ENCODE measurements around the gene OMA1. TPM values are rescaled to one million over a fixed set of nuclear protein-coding genes. Genes with fewer than 3 reads are reported as not detected.
A peak's percentile ranks its signal among the peaks of the same experiment; 100 is the strongest.
"Not testable (repeated sequence)": the region's sequence is repeated elsewhere in the genome, so short reads cannot be mapped to it uniquely, and the experiment has no call there.

Gene OMA1
- total RNA-seq, 1 donor from 2014 or later = 9.2 TPM

- Mint-ChIP-seq H3K27me3 (ENCODE audit: unreplicated experiment) (peaks cover 14% of the 10 kb centered on the region), H3K4me1 (ENCODE audit: unreplicated experiment) (peaks cover 14% of the 10 kb centered on the region), H3K27ac (ENCODE audit: unreplicated experiment) (peak overlapping the region; percentile 98), H3K36me3 (ENCODE audit: unreplicated experiment) (no peaks in the 10 kb centered on the region), H3K4me3 (ENCODE audit: unreplicated experiment) (peak overlapping the region; percentile 87), H3K9me3 (ENCODE audit: unreplicated experiment) (no peaks in the 10 kb centered on the region)
- no peak for TF ChIP-seq CTCF (IDR thresholded peaks at IDR 0.05)
- DNase-seq (ENCODE audit: extremely low spot score, unreplicated experiment) = peak; percentile 91
Observed at GRCh38 chr1:58545591-58546519, 671 bp downstream of the OMA1 start.

- no peak overlapping the region for H3K27ac Mint-ChIP-seq (ENCODE audit: unreplicated experiment)
- H3K9me3 Mint-ChIP-seq (ENCODE audit: unreplicated experiment) = no peaks in the 10 kb centered on the region
- no peaks in the 10 kb centered on the region for H3K36me3 Mint-ChIP-seq (ENCODE audit: unreplicated experiment)
Observed at GRCh38 chr1:58543260-58543659, 3.3 kb downstream of the OMA1 start.

GRCh38 chr1:58539553-58539952 is 7.0 kb downstream of the OMA1 start:
- no peaks in the 10 kb centered on the region for H3K36me3 Mint-ChIP-seq (ENCODE audit: unreplicated experiment)
- H3K4me3 Mint-ChIP-seq (ENCODE audit: unreplicated experiment) = no peak overlapping the region
- no peaks in the 10 kb centered on the region for H3K9me3 Mint-ChIP-seq (ENCODE audit: unreplicated experiment)
- H3K27me3 Mint-ChIP-seq (ENCODE audit: unreplicated experiment) = no peaks in the 10 kb centered on the region
- no peak for TF ChIP-seq CTCF (IDR thresholded peaks at IDR 0.05)
- DNase-seq (ENCODE audit: extremely low spot score, unreplicated experiment) = no peak
- H3K27ac Mint-ChIP-seq (ENCODE audit: unreplicated experiment) = no peak overlapping the region
- H3K4me1 Mint-ChIP-seq (ENCODE audit: unreplicated experiment) = no peaks in the 10 kb centered on the region

More at GRCh38 chr1:58543260-58543659, 3.3 kb downstream of the OMA1 start:
- Mint-ChIP-seq H3K4me3 (ENCODE audit: unreplicated experiment) (no peak overlapping the region), H3K4me1 (ENCODE audit: unreplicated experiment) (peaks cover 14% of the 10 kb centered on the region), H3K27me3 (ENCODE audit: unreplicated experiment) (no peaks in the 10 kb centered on the region)
- TF ChIP-seq CTCF (IDR thresholded peaks at IDR 0.05) = no peak
- no peak for DNase-seq (ENCODE audit: extremely low spot score, unreplicated experiment)

- Mint-ChIP-seq H3K27me3 (ENCODE audit: unreplicated experiment) (no peaks in the 10 kb centered on the region), H3K27ac (ENCODE audit: unreplicated experiment) (no peak overlapping the region), H3K4me3 (ENCODE audit: unreplicated experiment) (no peak overlapping the region), H3K36me3 (ENCODE audit: unreplicated experiment) (no peaks in the 10 kb centered on the region), H3K4me1 (ENCODE audit: unreplicated experiment) (no peaks in the 10 kb centered on the region), H3K9me3 (ENCODE audit: unreplicated experiment) (no peaks in the 10 kb centered on the region)
- no peak for DNase-seq (ENCODE audit: extremely low spot score, unreplicated experiment)
- no peak for TF ChIP-seq CTCF (IDR thresholded peaks at IDR 0.05)
Observed at GRCh38 chr1:58538821-58539220, 7.7 kb downstream of the OMA1 start.

- not testable (repeated sequence) for H3K27ac Mint-ChIP-seq (ENCODE audit: unreplicated experiment); H3K4me1 Mint-ChIP-seq (ENCODE audit: unreplicated experiment); H3K4me3 Mint-ChIP-seq (ENCODE audit: unreplicated experiment); DNase-seq (ENCODE audit: extremely low spot score, unreplicated experiment); H3K36me3 Mint-ChIP-seq (ENCODE audit: unreplicated experiment); H3K9me3 Mint-ChIP-seq (ENCODE audit: unreplicated experiment); H3K27me3 Mint-ChIP-seq (ENCODE audit: unreplicated experiment)
Observed at GRCh38 chr1:58531842-58532241, 14.7 kb downstream of the OMA1 start.

All from osteocyte (in vitro differentiated cells).